WTC11 (cell line): ENCODE results near the gene PSD4. TPM values are rescaled to one million over a fixed set of nuclear protein-coding genes. Genes with fewer than 3 reads are reported as not detected.

Experiments used
- ATAC-seq: fragments of 200-7000 bp; cut with Tn5 transposase; 2 replicates; pipeline ENCODE4 v1.10.0; 2021; ENCODE audit warnings: mild to moderate bottlenecking, moderate library complexity
- CTCF ChIA-PET: fragments of 300-600 bp; sonication (Branson Sonifier 250); formaldehyde crosslinking; loops from one replicate; lab custom pipeline; 2021; ENCODE audit warnings: antibody characterized with exemption; lab: Charles Lee
- POLR2A ChIA-PET: fragments of 350-600 bp; sonication (Branson Sonifier 250); formaldehyde crosslinking; loops from one replicate; lab custom pipeline; 2021; ENCODE audit warnings: antibody characterized with exemption; lab: Charles Lee
- DNase-seq: peaks from one replicate; pipeline ENCODE4 v3.0.0; 2021; ENCODE audit warnings: low spot score
- H3K27ac Mint-ChIP-seq: 2 replicates; pipeline ENCODE4 v1.8.0; 2021; ENCODE audit warnings: mixed read lengths
- H3K27me3 Mint-ChIP-seq: 2 replicates; pipeline ENCODE4 v1.8.0; 2021; ENCODE audit warnings: low read depth, mild to moderate bottlenecking, moderate library complexity, mixed read lengths
- H3K36me3 Mint-ChIP-seq: 2 replicates; pipeline ENCODE4 v1.8.0; 2021; ENCODE audit warnings: mixed read lengths
- H3K4me1 Mint-ChIP-seq: 2 replicates; pipeline ENCODE4 v1.8.0; 2022; ENCODE audit warnings: mixed read lengths
- H3K4me3 Mint-ChIP-seq: 2 replicates; pipeline ENCODE4 v1.8.0; 2021; ENCODE audit warnings: mild to moderate bottlenecking, moderate library complexity, mixed read lengths
- H3K9me3 Mint-ChIP-seq: 2 replicates; pipeline ENCODE4 v1.8.0; 2021; ENCODE audit warnings: mixed read lengths
- E2F5 ChIP-seq: sonication (generic); formaldehyde crosslinking; IDR thresholded peaks from 2 replicates; pipeline ENCODE4 v1.8.1; 2022; ENCODE audit warnings: mild to moderate bottlenecking, moderate library complexity, missing genetic modification reagents
- GABPB1 ChIP-seq: sonication (generic); formaldehyde crosslinking; IDR thresholded peaks from 2 replicates; pipeline ENCODE4 v1.8.1; 2023; ENCODE audit warnings: mild to moderate bottlenecking, missing genetic modification reagents
- HMGXB4 ChIP-seq: sonication (generic); formaldehyde crosslinking; IDR thresholded peaks from 2 replicates; pipeline ENCODE4 v1.8.1; 2023; ENCODE audit warnings: mild to moderate bottlenecking, moderate library complexity, missing genetic modification reagents
- RORB ChIP-seq: fragments of 250-450 bp; sonication (Bioruptor Pico); IDR thresholded peaks from 2 replicates; pipeline ENCODE4 v1.9.0; 2021; ENCODE audit warnings: mild to moderate bottlenecking
- TCF7 ChIP-seq: sonication (generic); formaldehyde crosslinking; IDR thresholded peaks from 2 replicates; pipeline ENCODE4 v1.8.0; 2022; ENCODE audit warnings: mild to moderate bottlenecking, low read depth, missing genetic modification reagents, moderate library complexity
- USF2 ChIP-seq: sonication (generic); formaldehyde crosslinking; IDR thresholded peaks from 2 replicates; pipeline ENCODE4 v1.8.1; 2023; ENCODE audit warnings: mild to moderate bottlenecking, missing genetic modification reagents, moderate library complexity
- ZNF232 ChIP-seq: sonication (generic); formaldehyde crosslinking; IDR thresholded peaks from 2 replicates; pipeline ENCODE4 v1.8.0; 2022; ENCODE audit warnings: mild to moderate bottlenecking, missing genetic modification reagents
- ZNF317 ChIP-seq: sonication (generic); formaldehyde crosslinking; IDR thresholded peaks from 2 replicates; pipeline ENCODE4 v1.8.1; 2023; ENCODE audit warnings: low read depth, mild to moderate bottlenecking, moderate library complexity, missing genetic modification reagents, borderline replicate concordance
- ZNF416 ChIP-seq: fragments of 250-450 bp; sonication (Bioruptor Pico); IDR thresholded peaks from 2 replicates; pipeline ENCODE4 v1.9.0; 2021; ENCODE audit warnings: mild to moderate bottlenecking, inconsistent platforms
- ZNF532 ChIP-seq: fragments of 250-450 bp; sonication (Bioruptor Pico); IDR thresholded peaks from 2 replicates; pipeline ENCODE4 v1.9.0; 2021; ENCODE audit warnings: mild to moderate bottlenecking, borderline replicate concordance
- total RNA-seq: library from RNA; stranded (reverse); gene quantifications from 3 replicates; pipeline ENCODE4 v1.2.3, GENCODE V29; 2021
- TF ChIP-seq, protein P1 (sequence below): fragments of 250-450 bp; sonication (Bioruptor Pico); IDR thresholded peaks from 2 replicates; pipeline ENCODE4 v2.1.2; 2022; ENCODE audit warnings: mild to moderate bottlenecking, moderate library complexity
- TF ChIP-seq, protein P2 (sequence below): sonication (generic); formaldehyde crosslinking; conservative IDR thresholded peaks from 2 replicates; pipeline ENCODE4 v1.8.1; 2023; ENCODE audit warnings: mild to moderate bottlenecking, low read depth, missing genetic modification reagents, moderate library complexity
- TF ChIP-seq, protein P3 (sequence below): sonication (generic); formaldehyde crosslinking; IDR thresholded peaks from 2 replicates; pipeline ENCODE4 v1.8.1; 2022; ENCODE audit warnings: mild to moderate bottlenecking, missing genetic modification reagents, moderate library complexity, borderline replicate concordance

The PSD4 gene
- total RNA-seq, 1 experiment from 2014 or later = 1.5 TPM

- Mint-ChIP-seq H3K4me1 (no peaks in the 10 kb centered on the region), H3K27ac (no peak within 1 kb of the TSS), H3K36me3 (no peaks in the 10 kb centered on the region), H3K27me3 (peaks cover 6% of the 10 kb centered on the region), H3K9me3 (no peaks in the 10 kb centered on the region), H3K4me3 (no peak within 1 kb of the TSS)
- POLR2A ChIA-PET = no interaction called here
- peak; percentile 91 for TF ChIP-seq GABPB1 (CRISPR knock-in tag)
- TF ChIP-seq, protein P1, sequence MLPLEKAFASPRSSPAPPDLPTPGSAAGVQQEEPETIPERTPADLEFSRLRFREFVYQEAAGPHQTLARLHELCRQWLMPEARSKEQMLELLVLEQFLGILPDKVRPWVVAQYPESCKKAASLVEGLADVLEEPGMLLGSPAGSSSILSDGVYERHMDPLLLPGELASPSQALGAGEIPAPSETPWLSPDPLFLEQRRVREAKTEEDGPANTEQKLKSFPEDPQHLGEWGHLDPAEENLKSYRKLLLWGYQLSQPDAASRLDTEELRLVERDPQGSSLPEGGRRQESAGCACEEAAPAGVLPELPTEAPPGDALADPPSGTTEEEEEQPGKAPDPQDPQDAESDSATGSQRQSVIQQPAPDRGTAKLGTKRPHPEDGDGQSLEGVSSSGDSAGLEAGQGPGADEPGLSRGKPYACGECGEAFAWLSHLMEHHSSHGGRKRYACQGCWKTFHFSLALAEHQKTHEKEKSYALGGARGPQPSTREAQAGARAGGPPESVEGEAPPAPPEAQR = no peak
- CTCF ChIA-PET = interaction anchor here (1.0 kb wide), 1 partner anchor 47 kb away, joined by 3 read pairs; no protein-coding TSS in a partner anchor
- DNase-seq (no peak), ATAC-seq (no peak)
These were observed 46.7 kb upstream of the PSD4 start, which contains the start of gene IL1RN for GRCh38 chr2:113126845-113127645. TSS of gene IL1RN (plus strand) at chr2:113127598. CDS start at chr2:113127625, 27 bp downstream.

DNA sequence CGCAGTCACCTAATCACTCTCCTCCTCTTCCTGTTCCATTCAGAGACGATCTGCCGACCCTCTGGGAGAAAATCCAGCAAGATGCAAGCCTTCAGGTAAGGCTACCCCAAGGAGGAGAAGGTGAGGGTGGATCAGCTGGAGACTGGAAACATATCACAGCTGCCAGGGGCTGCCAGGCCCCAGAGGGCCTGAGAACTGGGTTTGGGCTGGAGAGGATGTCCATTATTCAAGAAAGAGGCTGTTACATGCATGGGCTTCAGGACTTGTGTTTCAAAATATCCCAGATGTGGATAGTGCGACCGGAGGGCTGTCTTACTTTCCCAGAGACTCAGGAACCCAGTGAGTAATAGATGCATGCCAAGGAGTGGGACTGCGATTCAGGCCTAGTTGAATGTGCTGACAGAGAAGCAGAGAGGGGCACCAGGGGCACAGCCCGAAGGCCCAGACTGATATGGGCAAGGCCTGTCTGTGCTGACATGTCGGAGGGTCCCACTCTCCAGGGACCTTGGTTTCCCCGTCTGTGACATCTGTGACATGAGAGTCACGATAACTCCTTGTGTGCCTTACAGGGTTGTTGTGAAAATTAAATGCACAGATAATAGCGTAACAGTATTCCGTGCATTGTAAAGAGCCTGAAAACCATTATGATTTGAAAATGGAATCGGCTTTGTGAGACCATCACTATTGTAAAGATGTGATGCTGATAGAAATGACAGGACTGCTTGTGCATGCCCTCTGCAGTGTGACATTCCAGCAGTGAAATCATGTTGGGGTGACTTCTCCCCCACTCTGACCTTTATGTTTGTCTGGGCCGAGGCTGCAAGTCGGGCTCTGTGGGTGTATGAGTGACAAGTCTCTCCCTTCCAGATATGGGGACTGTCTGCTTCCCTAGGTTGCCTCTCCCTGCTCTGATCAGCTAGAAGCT lies 45.9 kb upstream of the PSD4 start:
- TF ChIP-seq TCF7 (CRISPR knock-in tag) = no peak
- TF ChIP-seq, protein P2, sequence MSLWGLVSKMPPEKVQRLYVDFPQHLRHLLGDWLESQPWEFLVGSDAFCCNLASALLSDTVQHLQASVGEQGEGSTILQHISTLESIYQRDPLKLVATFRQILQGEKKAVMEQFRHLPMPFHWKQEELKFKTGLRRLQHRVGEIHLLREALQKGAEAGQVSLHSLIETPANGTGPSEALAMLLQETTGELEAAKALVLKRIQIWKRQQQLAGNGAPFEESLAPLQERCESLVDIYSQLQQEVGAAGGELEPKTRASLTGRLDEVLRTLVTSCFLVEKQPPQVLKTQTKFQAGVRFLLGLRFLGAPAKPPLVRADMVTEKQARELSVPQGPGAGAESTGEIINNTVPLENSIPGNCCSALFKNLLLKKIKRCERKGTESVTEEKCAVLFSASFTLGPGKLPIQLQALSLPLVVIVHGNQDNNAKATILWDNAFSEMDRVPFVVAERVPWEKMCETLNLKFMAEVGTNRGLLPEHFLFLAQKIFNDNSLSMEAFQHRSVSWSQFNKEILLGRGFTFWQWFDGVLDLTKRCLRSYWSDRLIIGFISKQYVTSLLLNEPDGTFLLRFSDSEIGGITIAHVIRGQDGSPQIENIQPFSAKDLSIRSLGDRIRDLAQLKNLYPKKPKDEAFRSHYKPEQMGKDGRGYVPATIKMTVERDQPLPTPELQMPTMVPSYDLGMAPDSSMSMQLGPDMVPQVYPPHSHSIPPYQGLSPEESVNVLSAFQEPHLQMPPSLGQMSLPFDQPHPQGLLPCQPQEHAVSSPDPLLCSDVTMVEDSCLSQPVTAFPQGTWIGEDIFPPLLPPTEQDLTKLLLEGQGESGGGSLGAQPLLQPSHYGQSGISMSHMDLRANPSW (CRISPR knock-in tag) = no peak
- no peak for TF ChIP-seq ZNF317
- no peak for TF ChIP-seq ZNF532 (CRISPR knock-in tag)
- TF ChIP-seq HMGXB4 (CRISPR knock-in tag) = no peak
- no peak for TF ChIP-seq USF2
- TF ChIP-seq ZNF232 (CRISPR knock-in tag) = no peak
- TF ChIP-seq E2F5 (CRISPR knock-in tag) = no peak
- TF ChIP-seq ZNF416 (CRISPR knock-in tag) = no peak
- no peak for TF ChIP-seq RORB (CRISPR knock-in tag)
- TF ChIP-seq, protein P3, sequence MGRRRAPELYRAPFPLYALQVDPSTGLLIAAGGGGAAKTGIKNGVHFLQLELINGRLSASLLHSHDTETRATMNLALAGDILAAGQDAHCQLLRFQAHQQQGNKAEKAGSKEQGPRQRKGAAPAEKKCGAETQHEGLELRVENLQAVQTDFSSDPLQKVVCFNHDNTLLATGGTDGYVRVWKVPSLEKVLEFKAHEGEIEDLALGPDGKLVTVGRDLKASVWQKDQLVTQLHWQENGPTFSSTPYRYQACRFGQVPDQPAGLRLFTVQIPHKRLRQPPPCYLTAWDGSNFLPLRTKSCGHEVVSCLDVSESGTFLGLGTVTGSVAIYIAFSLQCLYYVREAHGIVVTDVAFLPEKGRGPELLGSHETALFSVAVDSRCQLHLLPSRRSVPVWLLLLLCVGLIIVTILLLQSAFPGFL (CRISPR knock-in tag) = no peak
- H3K27ac Mint-ChIP-seq = no peak overlapping the region
- ATAC-seq (no peak), DNase-seq (no peak)
- ChIA-PET CTCF (interaction anchor here (0.8 to 2.8 kb wide), 2 partner anchors 10 to 76 kb away, joined by 3 to 11 read pairs; no protein-coding TSS in a partner anchor), POLR2A (no interaction called here)
- H3K4me1 Mint-ChIP-seq = no peaks in the 10 kb centered on the region
- no peaks in the 10 kb centered on the region for H3K36me3 Mint-ChIP-seq
- H3K27me3 Mint-ChIP-seq = no peaks in the 10 kb centered on the region
- H3K9me3 Mint-ChIP-seq = no peaks in the 10 kb centered on the region
- H3K4me3 Mint-ChIP-seq = no peak overlapping the region
